Diencephalon (tissue), 1 donor: ENCODE results near the gene VWA5B1. TPM values are rescaled to one million over a fixed set of nuclear protein-coding genes. Genes with fewer than 3 reads are reported as not detected.

Experiments used
- total RNA-seq: library from RNA; depleted of rRNA; stranded (reverse); fragments of >200 nt; gene quantifications from one replicate; pipeline ENCODE4 v1.2.3, GENCODE V29; 2014

Gene VWA5B1
- 4.8 TPM for total RNA-seq

DNA sequence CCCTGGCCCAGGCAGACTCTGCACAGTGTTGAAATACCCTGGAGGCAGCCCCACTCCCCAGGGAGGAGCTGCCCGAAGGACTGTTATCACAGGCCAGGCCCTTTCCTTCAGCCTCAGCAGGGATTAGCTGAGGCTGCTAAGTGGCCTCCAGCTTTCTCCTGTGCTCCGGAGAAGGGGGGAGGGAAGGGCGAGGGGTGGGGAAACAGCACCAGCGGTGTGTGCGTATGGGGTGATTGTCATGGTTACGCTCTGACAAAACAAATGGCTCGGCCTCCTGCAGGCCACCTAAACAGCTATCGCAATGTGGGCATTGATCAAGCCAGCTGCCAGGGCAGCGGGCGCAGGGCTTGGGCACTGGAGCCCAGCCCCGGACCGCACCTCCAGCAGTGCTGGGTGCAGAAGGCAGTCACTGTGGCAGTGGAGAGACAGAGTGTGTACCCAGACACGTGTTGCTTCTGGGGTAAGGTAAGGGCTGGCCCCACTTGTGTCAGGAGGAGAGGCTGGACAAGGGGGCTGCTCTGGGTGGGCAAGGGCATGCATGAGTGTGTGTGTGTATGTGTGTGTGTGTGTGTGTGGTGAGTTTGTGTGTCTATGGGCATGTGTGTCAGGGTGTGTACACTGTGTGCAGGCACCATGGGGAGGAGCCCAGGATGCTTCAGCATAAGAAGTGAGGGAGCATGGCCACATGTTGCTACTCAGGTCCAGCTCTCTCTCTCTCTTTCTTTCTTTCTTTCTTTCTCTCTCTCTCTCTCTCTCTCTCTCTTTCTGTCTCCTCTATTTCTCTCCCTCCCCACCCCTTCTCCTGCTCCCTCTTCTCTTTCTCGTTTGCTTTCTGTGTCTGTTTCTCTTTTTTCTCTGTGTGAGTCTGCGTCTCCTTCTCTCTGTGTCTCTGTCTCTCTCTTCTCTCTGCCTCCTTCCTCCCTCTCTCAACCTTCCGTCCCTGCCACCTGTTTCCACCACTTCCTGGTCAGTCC, at the start of gene VWA5B1:
VWA5B1 (plus strand) TSS at position 252 of the 974 bp plus-strand sequence. CDS start 19,727 bp downstream, outside the sequence.

Other genes starting within 250 kb of the VWA5B1 start
- 1.8 TPM for gene PLA2G5, start 220.7 kb upstream of the VWA5B1 start, total RNA-seq
- gene PLA2G2D, start 171.3 kb upstream of the VWA5B1 start, total RNA-seq: not detected
- not detected for gene PLA2G2F, start 151.6 kb upstream of the VWA5B1 start, total RNA-seq
- 7.4 TPM for gene UBXN10, start 104.8 kb upstream of the VWA5B1 start, total RNA-seq
- not detected for gene PLA2G2C, start 104.4 kb upstream of the VWA5B1 start, total RNA-seq
- gene CAMK2N1, start 195.3 kb downstream of the VWA5B1 start, total RNA-seq: 128 TPM
- gene MUL1, start 217.3 kb downstream of the VWA5B1 start, total RNA-seq: 21.2 TPM